ENCODE data around the gene NEB.
A peak's percentile ranks its signal among the peaks of the same experiment; 100 is the strongest.

The NEB gene

GRCh38 chr2:151733771-151734672 lies at the start of gene NEB:
Gene NEB, minus strand, starts transcription at chr2:151734476. Its CDS starts 1,320 bp downstream, at chr2:151733156.
- no peak for DNase-seq (ENCODE audit: extremely low read depth in 1 of 2, low read depth in 1 of 2)

GRCh38 chr2:151783133-151783520 lies 48.9 kb upstream of the NEB start:
- no peak for DNase-seq (ENCODE audit: extremely low read depth in 1 of 2, low read depth in 1 of 2)

- no peak for DNase-seq (ENCODE audit: extremely low read depth in 1 of 2, low read depth in 1 of 2)
Observed at GRCh38 chr2:151782378-151783132, 48.3 kb upstream of the NEB start.

GRCh38 chr2:151781642-151782041 lies 47.4 kb upstream of the NEB start:
- DNase-seq (ENCODE audit: extremely low read depth in 1 of 2, low read depth in 1 of 2), result no peak

- DNase-seq (ENCODE audit: extremely low read depth in 1 of 2, low read depth in 1 of 2), result no peak
Observed at GRCh38 chr2:151780938-151781337, 46.7 kb upstream of the NEB start.

GRCh38 chr2:151777935-151778334 lies 43.7 kb upstream of the NEB start:
- no peak for DNase-seq (ENCODE audit: extremely low read depth in 1 of 2, low read depth in 1 of 2)

GRCh38 chr2:151777487-151777886 lies 43.2 kb upstream of the NEB start:
- no peak for DNase-seq (ENCODE audit: extremely low read depth in 1 of 2, low read depth in 1 of 2)

GRCh38 chr2:151776367-151776766 lies 42.1 kb upstream of the NEB start:
- no peak for DNase-seq (ENCODE audit: extremely low read depth in 1 of 2, low read depth in 1 of 2)

GRCh38 chr2:151775057-151775740 lies 40.9 kb upstream of the NEB start:
- DNase-seq (ENCODE audit: extremely low read depth in 1 of 2, low read depth in 1 of 2), result no peak

- no peak for DNase-seq (ENCODE audit: extremely low read depth in 1 of 2, low read depth in 1 of 2)
Observed at GRCh38 chr2:151774506-151774905, 40.2 kb upstream of the NEB start.

- DNase-seq (ENCODE audit: extremely low read depth in 1 of 2, low read depth in 1 of 2), result no peak
Observed at GRCh38 chr2:151771599-151772358, 37.5 kb upstream of the NEB start.

GRCh38 chr2:151770995-151771394 lies 36.7 kb upstream of the NEB start:
- no peak for DNase-seq (ENCODE audit: extremely low read depth in 1 of 2, low read depth in 1 of 2)

- no peak for DNase-seq (ENCODE audit: extremely low read depth in 1 of 2, low read depth in 1 of 2)
Observed at GRCh38 chr2:151769606-151770005, 35.3 kb upstream of the NEB start.

GRCh38 chr2:151767536-151767935 lies 33.3 kb upstream of the NEB start:
- DNase-seq (ENCODE audit: extremely low read depth in 1 of 2, low read depth in 1 of 2), result no peak

- peak in 1 of 2 donors; percentile 19 for DNase-seq (ENCODE audit: extremely low read depth in 1 of 2, low read depth in 1 of 2)
Observed at GRCh38 chr2:151766437-151767153, 32.3 kb upstream of the NEB start.

GRCh38 chr2:151765760-151766410 lies 31.6 kb upstream of the NEB start:
- DNase-seq (ENCODE audit: extremely low read depth in 1 of 2, low read depth in 1 of 2), result no peak

- DNase-seq (ENCODE audit: extremely low read depth in 1 of 2, low read depth in 1 of 2), result no peak
Observed at GRCh38 chr2:151762694-151763093, 28.4 kb upstream of the NEB start.

- DNase-seq (ENCODE audit: extremely low read depth in 1 of 2, low read depth in 1 of 2), result no peak
Observed at GRCh38 chr2:151761687-151762086, 27.4 kb upstream of the NEB start.

- no peak for DNase-seq (ENCODE audit: extremely low read depth in 1 of 2, low read depth in 1 of 2)
Observed at GRCh38 chr2:151761193-151761592, 26.9 kb upstream of the NEB start.

All from stimulated activated CD8-positive, alpha-beta memory T cell treated with anti-CD3 and anti-CD28 coated beads, Interleukin-7, amount 100 ng/mL, for 48 hours (primary cell).